ENCODE measurements around the gene CRLF3. TPM values are rescaled to one million over a fixed set of nuclear protein-coding genes. Genes with fewer than 3 reads are reported as not detected.

CRLF3 gene
- total RNA-seq, 2 donors from 2014 or later, result 13.0 to 16.4 TPM

GRCh38 chr17:30801671-30802070, 22.8 kb downstream of the CRLF3 start:
- no peak for TF ChIP-seq CTCF (IDR thresholded peaks at IDR 0.05)
- H3K27ac ChIP-seq, result no peak overlapping the region
- no peak overlapping the region for H3K4me3 ChIP-seq
- DNase-seq (ENCODE audit: low spot score) (no peak), ATAC-seq (ENCODE audit: insufficient number of reproducible peaks, low FRiP score, low read depth) (no peak)
- H3K36me3 ChIP-seq, result peaks cover 26% of the 10 kb centered on the region
- no peaks in the 10 kb centered on the region for H3K4me1 ChIP-seq (ENCODE audit: control insufficient read depth in 1 of 2, low read depth in 2 of 2)
- H3K27me3 ChIP-seq (replicated peaks; ENCODE audit: insufficient read depth), result no peaks in the 10 kb centered on the region
- no peaks in the 10 kb centered on the region for H3K9me3 ChIP-seq

GRCh38 chr17:30796016-30796415, 28.5 kb downstream of the CRLF3 start:
- H3K4me3 ChIP-seq, result no peak overlapping the region
- no peaks in the 10 kb centered on the region for H3K4me1 ChIP-seq (ENCODE audit: control insufficient read depth in 1 of 2, low read depth in 2 of 2)
- peaks cover 27% of the 10 kb centered on the region for H3K36me3 ChIP-seq
- no peak for ATAC-seq (ENCODE audit: insufficient number of reproducible peaks, low FRiP score, low read depth)
- no peak for TF ChIP-seq CTCF (IDR thresholded peaks at IDR 0.05)
- H3K9me3 ChIP-seq, result no peaks in the 10 kb centered on the region
- DNase-seq (ENCODE audit: low spot score), result no peak
- no peaks in the 10 kb centered on the region for H3K27me3 ChIP-seq (replicated peaks; ENCODE audit: insufficient read depth)
- H3K27ac ChIP-seq, result no peak overlapping the region

- no peak for ATAC-seq (ENCODE audit: insufficient number of reproducible peaks, low FRiP score, low read depth)
- no peak for TF ChIP-seq CTCF (IDR thresholded peaks at IDR 0.05)
- Histone ChIP-seq H3K27ac (no peak overlapping the region), H3K36me3 (peaks cover 24% of the 10 kb centered on the region), H3K9me3 (no peaks in the 10 kb centered on the region), H3K4me1 (ENCODE audit: control insufficient read depth in 1 of 2, low read depth in 2 of 2) (no peaks in the 10 kb centered on the region), H3K27me3 (replicated peaks; ENCODE audit: insufficient read depth) (no peaks in the 10 kb centered on the region), H3K4me3 (no peak overlapping the region)
- DNase-seq (ENCODE audit: low spot score), result no peak
Observed at GRCh38 chr17:30794372-30794771, 30.1 kb downstream of the CRLF3 start.

GRCh38 chr17:30793282-30793977, 31.1 kb downstream of the CRLF3 start:
- DNase-seq (ENCODE audit: low spot score) (no peak), ATAC-seq (ENCODE audit: insufficient number of reproducible peaks, low FRiP score, low read depth) (no peak)
- no peak overlapping the region for H3K27ac ChIP-seq
- H3K36me3 ChIP-seq, result peaks cover 24% of the 10 kb centered on the region
- TF ChIP-seq CTCF (IDR thresholded peaks at IDR 0.05), result no peak
- no peaks in the 10 kb centered on the region for H3K27me3 ChIP-seq (replicated peaks; ENCODE audit: insufficient read depth)
- H3K4me3 ChIP-seq, result no peak overlapping the region
- no peaks in the 10 kb centered on the region for H3K4me1 ChIP-seq (ENCODE audit: control insufficient read depth in 1 of 2, low read depth in 2 of 2)
- no peaks in the 10 kb centered on the region for H3K9me3 ChIP-seq

- no peak for ATAC-seq (ENCODE audit: insufficient number of reproducible peaks, low FRiP score, low read depth)
Observed at GRCh38 chr17:30790279-30790678, 34.2 kb downstream of the CRLF3 start.

More at GRCh38 chr17:30790279-30790678, 34.2 kb downstream of the CRLF3 start:
- Histone ChIP-seq H3K9me3 (no peaks in the 10 kb centered on the region), H3K36me3 (peaks cover 25% of the 10 kb centered on the region), H3K4me3 (no peak overlapping the region), H3K27me3 (replicated peaks; ENCODE audit: insufficient read depth) (no peaks in the 10 kb centered on the region), H3K27ac (no peak overlapping the region), H3K4me1 (ENCODE audit: control insufficient read depth in 1 of 2, low read depth in 2 of 2) (peaks cover 0 to 16% of the 10 kb centered on the region in 2 donors)
- DNase-seq (ENCODE audit: low spot score), result no peak
- no peak for TF ChIP-seq CTCF (IDR thresholded peaks at IDR 0.05)
